Pancreas (tissue), 10 donors: ENCODE measurements around the gene COQ10A. TPM values are rescaled to one million over a fixed set of nuclear protein-coding genes. Genes with fewer than 3 reads are reported as not detected.

Source experiments
- ATAC-seq, 4 donors: fragments of 200-7000 bp; cut with Tn5 transposase; one replicate each; pipeline versions ENCODE4 v1.8.0 to v1.9.1; 2020; ENCODE audit warnings: mild to moderate bottlenecking in 4 of 4, moderate library complexity in 4 of 4
- DNase-seq, 6 donors: peaks; one replicate each; pipeline ENCODE4 v3.0.0-alpha.2; 2020
- FAIRE-seq: peaks from 2 replicates; lab custom pipeline; 2012; peaks lifted over from hg19 to GRCh38; lab: Jason Lieb, UNC
- H3K27ac ChIP-seq, 4 donors: fragments of 200-600 bp; sonication (generic); 1 replicate in 3 of 4; 2 replicates in 1 of 4; pipeline versions ENCODE4 v1.5.0 to v1.8.0; 2020
- H3K27me3 ChIP-seq, 4 donors: fragments of 200-600 bp; one replicate each; pipeline ENCODE4 v1.8.0; 2021
- H3K36me3 ChIP-seq, 3 donors: fragments of 200-600 bp; sonication (generic) in 1 of 3; one replicate each; pipeline versions ENCODE4 v1.5.0 to v1.8.0; 2020 to 2021
- H3K4me1 ChIP-seq, 3 donors: fragments of 200-600 bp; one replicate each; pipeline ENCODE4 v1.8.0; 2021
- H3K4me3 ChIP-seq, 4 donors: fragments of 200-600 bp; sonication (generic) in 2 of 4; one replicate each; pipeline versions ENCODE4 v1.5.0 to v1.8.0; 2020 to 2021
- H3K9me3 ChIP-seq, 4 donors: fragments of 200-600 bp; one replicate each; pipeline ENCODE4 v1.8.0; 2021
- whole genome bisulfite sequencing, 2 donors: extraction: QIAGEN DNeasy Blood & Tissue Kit; methylation state at CpG; one replicate each; pipeline ENCODE4 v1.1.7; 2013; 5-methylcytosine and 5-hydroxymethylcytosine counted together
- intact Hi-C, 3 donors: fragments of 100-400 bp; cut with DNase I; formaldehyde crosslinking; loops; one replicate each; pipeline versions ENCODE4 v1.11.1 to v1.14.2; 2022
- polyA plus RNA-seq, 2 donors: library from polyadenylated mRNA; stranded (reverse); fragments of 200-250 nt; gene quantifications; one replicate each; pipeline ENCODE4 v1.2.3, GENCODE V29; 2013
- total RNA-seq, 6 donors: library from RNA; stranded (reverse); fragmentation: NEBNext Ultra II Directional in 4 of 6; extraction: Animal tissue kit (Norgen Biotek cat#: 25700) in 4 of 6; gene quantifications; one replicate each; pipeline versions ENCODE4 v1.2.1 to v1.2.4, GENCODE V29; 2021 to 2023
- TF ChIP-seq, protein P1 (sequence below), 4 donors: fragments of 200-600 bp; sonication (generic) in 3 of 4; IDR thresholded peaks; one replicate each; pipeline versions ENCODE4 v1.5.0 to v1.8.0; 2021; ENCODE audit warnings: antibody characterized with exemption in 4 of 4
- donor health status: healthy with polysubstance abuse.
- donor health status: DM: no; HTN: no; CAD: no; lungs with moderate emphysema.
- donor health status: DM: no; HTN: no; CAD: no.
- donor health status: control.
- donor health status: control.
- donor health status: Bipolar disorder and iron deficiency.
- donor health status: DM: yes; HTN: yes; CAD: no.
- donor health status: DM: no; HTN: no; CAD: no.
- donor health status: DM: no; HTN: no; CAD: no.
- donor health status: DM: yes; HTN: yes; CAD: no.

The COQ10A gene
- total and polyA plus RNA-seq, 8 donors = 8.0 to 36.4 (median 11.8) TPM

DNA sequence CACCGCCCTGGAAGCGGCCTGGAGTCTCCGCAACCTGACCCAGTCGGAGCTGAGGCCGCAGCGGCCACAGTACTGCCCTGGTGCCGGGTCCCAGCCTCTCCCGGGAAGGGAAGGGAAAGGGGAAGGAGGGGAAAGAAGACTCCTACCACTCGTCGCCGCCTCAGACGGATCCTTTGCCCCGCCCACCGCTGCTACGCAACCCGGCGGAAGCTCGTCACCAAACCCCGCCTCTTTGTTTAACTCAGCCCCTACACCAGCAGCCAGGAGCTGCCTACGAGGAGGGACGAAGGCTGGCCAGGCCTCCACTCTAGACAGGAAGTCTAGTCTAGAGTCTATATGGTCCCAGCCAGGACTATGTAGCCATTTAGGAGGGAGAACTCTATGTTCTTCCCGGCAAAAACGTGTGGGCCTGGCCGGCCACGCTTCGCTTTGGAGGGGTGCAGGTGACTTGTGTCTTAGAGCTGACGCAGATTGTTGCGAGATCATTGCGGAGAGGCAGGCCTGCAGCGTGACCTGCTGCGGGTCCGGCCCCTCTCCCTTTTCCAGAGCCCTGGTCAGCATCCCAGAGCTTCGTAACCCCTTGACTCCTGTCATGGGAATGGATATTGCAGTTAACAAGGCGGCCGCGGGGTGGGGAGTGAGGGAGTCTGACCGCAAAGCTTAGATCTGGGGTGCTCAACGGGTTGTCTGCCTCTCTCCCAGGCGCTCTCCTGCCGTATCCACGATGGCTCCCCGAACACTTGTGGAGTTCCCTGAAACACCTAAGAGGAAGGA, 44.8 kb upstream of the COQ10A start, which contains the start of gene RNF41:
RNF41 (minus strand) TSS at position 166 of the 774 bp plus-strand sequence. CDS start 7,875 bp downstream, outside the sequence.
- TF ChIP-seq, protein P1, sequence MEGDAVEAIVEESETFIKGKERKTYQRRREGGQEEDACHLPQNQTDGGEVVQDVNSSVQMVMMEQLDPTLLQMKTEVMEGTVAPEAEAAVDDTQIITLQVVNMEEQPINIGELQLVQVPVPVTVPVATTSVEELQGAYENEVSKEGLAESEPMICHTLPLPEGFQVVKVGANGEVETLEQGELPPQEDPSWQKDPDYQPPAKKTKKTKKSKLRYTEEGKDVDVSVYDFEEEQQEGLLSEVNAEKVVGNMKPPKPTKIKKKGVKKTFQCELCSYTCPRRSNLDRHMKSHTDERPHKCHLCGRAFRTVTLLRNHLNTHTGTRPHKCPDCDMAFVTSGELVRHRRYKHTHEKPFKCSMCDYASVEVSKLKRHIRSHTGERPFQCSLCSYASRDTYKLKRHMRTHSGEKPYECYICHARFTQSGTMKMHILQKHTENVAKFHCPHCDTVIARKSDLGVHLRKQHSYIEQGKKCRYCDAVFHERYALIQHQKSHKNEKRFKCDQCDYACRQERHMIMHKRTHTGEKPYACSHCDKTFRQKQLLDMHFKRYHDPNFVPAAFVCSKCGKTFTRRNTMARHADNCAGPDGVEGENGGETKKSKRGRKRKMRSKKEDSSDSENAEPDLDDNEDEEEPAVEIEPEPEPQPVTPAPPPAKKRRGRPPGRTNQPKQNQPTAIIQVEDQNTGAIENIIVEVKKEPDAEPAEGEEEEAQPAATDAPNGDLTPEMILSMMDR (IDR thresholded peaks at IDR 0.05) = no peak
- intact Hi-C loops = no loop called here
- 1 to 2% methylated on average over 35 to 42 of the region's 42 CpGs for WGBS, 2 donors

GRCh38 chr12:56222531-56222895, 44.2 kb upstream of the COQ10A start:
- Histone ChIP-seq H3K4me1 (peaks cover 0 to 28% (median 10%) of the 10 kb centered on the region in 3 donors), H3K27me3 (no peaks in the 10 kb centered on the region), H3K9me3 (no peaks in the 10 kb centered on the region), H3K36me3 (no peaks in the 10 kb centered on the region), H3K27ac (peak overlapping the region; percentile 89 to 99 (median 98)), H3K4me3 (peak overlapping the region; percentile 42 to 69 (median 62))
- FAIRE-seq (no peak), DNase-seq (no peak), ATAC-seq (no peak)
- WGBS, 2 donors = 11 to 17% methylated on average over 4 of the region's 4 CpGs
- TF ChIP-seq, protein P1 (IDR thresholded peaks at IDR 0.05) = no peak
- intact Hi-C loops = no loop called here

More for the DNA sequence above, 44.8 kb upstream of the COQ10A start, which contains the start of gene RNF41:
- H3K4me3 ChIP-seq = peak within 1 kb of the TSS; percentile 42 to 69 (median 62)
- no peaks in the 10 kb centered on the region for H3K27me3 ChIP-seq
- H3K9me3 ChIP-seq = no peaks in the 10 kb centered on the region
- FAIRE-seq (peak; percentile 82), DNase-seq (peak; percentile 95 to 98 (median 97)), ATAC-seq (peak; percentile 81 to 92 (median 86))
- H3K27ac ChIP-seq = peak within 1 kb of the TSS; percentile 89 to 99 (median 98)
- H3K36me3 ChIP-seq = no peaks in the 10 kb centered on the region
- H3K4me1 ChIP-seq = peaks cover 0 to 28% (median 10%) of the 10 kb centered on the region in 3 donors

- Histone ChIP-seq H3K4me1 (peaks cover 0 to 28% (median 10%) of the 10 kb centered on the region in 3 donors), H3K27me3 (no peaks in the 10 kb centered on the region), H3K4me3 (peak overlapping the region in 2 of 4 donors; percentile 65 to 76), H3K9me3 (no peaks in the 10 kb centered on the region), H3K27ac (peak overlapping the region; percentile 71 to 99 (median 98)), H3K36me3 (no peaks in the 10 kb centered on the region)
- TF ChIP-seq, protein P1 (IDR thresholded peaks at IDR 0.05) = no peak
- intact Hi-C loops = no loop called here
- FAIRE-seq = no peak
- DNase-seq = no peak
- 18 to 22% methylated on average over 15 of the region's 15 CpGs for WGBS, 2 donors
- ATAC-seq = peak in 3 of 4 donors; percentile 0 to 4 (median 4)
Measured at GRCh38 chr12:56223571-56224101, 43.1 kb upstream of the COQ10A start.

DNA sequence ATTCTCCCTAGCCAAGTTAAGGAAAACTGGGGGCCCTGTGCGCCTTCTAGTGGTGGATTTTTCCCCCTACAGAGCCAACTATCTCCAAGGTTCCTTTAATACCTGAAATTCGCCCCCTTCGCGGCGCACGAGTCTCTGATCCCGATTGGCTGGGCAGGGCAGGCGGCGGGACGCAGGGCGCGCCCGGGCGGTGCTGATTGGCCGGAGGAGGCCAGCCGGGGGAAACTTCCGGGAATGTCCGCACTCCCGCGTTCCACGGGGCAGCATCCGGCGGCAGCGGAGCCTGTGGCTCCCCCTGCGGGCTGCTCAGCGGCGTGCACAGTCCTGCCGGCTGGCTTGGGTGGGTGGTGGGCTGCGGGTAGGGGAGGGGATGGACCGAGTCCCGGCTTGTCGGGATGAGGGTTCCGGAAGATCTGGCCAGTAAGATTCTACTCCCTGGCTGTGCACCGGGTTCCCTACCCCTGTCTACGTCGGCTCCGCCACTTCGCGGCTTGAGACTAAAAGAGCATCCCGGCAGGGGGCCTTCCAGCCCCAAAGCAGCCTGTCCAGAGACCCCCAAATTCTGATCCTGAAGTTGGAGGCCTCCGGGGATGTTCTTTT, 42.5 kb upstream of the COQ10A start, which contains the start of gene NABP2:
NABP2 (plus strand) TSS at position 241 of the 600 bp plus-strand sequence. CDS start 515 bp downstream, outside the sequence.
- ATAC-seq (peak; percentile 81 to 89 (median 84)), FAIRE-seq (peak; percentile 94)

More for the DNA sequence above, 42.5 kb upstream of the COQ10A start, which contains the start of gene NABP2:
- Histone ChIP-seq H3K27me3 (no peaks in the 10 kb centered on the region), H3K4me3 (peak within 1 kb of the TSS; percentile 51 to 76 (median 64)), H3K9me3 (no peaks in the 10 kb centered on the region), H3K27ac (peak within 1 kb of the TSS; percentile 71 to 99 (median 98)), H3K36me3 (no peaks in the 10 kb centered on the region), H3K4me1 (peaks cover 0 to 28% (median 10%) of the 10 kb centered on the region in 3 donors)
- TF ChIP-seq, protein P1 (IDR thresholded peaks at IDR 0.05) = peak; percentile 68 to 84 (median 73)
- DNase-seq = peak; percentile 97 to 99 (median 98)
- WGBS, 2 donors = 0 to 1% methylated on average over 41 of the region's 41 CpGs
- intact Hi-C loops = no loop called here
